Omental fat pad (tissue), 4 donors: ENCODE measurements around the gene FGFR4. TPM values are rescaled to one million over a fixed set of nuclear protein-coding genes. Genes with fewer than 3 reads are reported as not detected.

Experiments
- ATAC-seq: fragments of 150-250 bp; one replicate; pipeline ENCODE4 v1.9.1; 2016; ENCODE audit warnings: mild to moderate bottlenecking, moderate library complexity; ENCODE audit not compliant: low FRiP score
- DNase-seq: peaks from one replicate; pipeline ENCODE4 v3.0.0-alpha.2; 2019; ENCODE audit warnings: low spot score
- total RNA-seq, 4 donors: library from RNA; depleted of rRNA; stranded (reverse); fragments of >200 nt; gene quantifications; one replicate each; pipeline ENCODE4 v1.1.0, GENCODE V29; 2016
- TF ChIP-seq, protein P1 (sequence below), 3 donors: fragments of 450-650 bp; IDR thresholded peaks; one replicate each; pipeline ENCODE4 v1.5.1; 2016 to 2017; ENCODE audit warnings: antibody characterized with exemption in 3 of 3, mild to moderate bottlenecking in 3 of 3, moderate library complexity in 2 of 3

The FGFR4 gene
- 1 to 10 TPM in 3 of 4 donors, not detected in 1; 1.4 to 3.9 (median 2.7) TPM for total RNA-seq

DNA sequence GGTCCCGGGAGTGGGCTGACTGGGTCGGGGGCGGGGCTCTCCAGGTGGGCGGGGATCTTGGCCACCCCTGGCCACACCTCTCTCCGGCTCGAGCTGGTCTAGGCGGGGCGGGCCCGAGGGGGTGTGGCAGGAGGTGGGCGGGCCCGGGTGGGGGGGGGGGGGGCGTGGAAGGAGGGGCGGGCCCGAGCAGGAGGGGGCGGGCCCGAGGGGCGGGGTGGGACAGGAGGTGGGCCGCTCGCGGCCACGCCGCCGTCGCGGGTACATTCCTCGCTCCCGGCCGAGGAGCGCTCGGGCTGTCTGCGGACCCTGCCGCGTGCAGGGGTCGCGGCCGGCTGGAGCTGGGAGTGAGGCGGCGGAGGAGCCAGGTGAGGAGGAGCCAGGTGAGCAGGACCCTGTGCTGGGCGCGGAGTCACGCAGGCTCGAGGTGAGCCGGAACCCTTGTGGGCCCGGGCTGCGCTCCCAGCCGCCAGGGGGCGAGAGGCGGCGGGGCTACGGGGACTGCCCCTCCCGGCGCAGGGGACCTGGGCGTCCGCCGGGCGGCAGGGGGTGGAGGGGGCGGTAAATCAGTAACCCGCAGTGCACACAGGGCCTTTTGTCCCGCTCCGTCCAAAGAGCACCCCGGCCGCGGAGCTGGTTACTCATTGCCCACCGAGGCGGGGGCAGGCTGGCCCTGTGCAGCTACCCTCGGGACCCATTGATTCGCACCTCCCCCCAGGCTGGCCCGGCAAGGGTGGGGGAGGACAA lies at the start of gene FGFR4:
Gene FGFR4 (plus strand): TSS at position 262 of the 744 bp plus-strand sequence. CDS start 2,688 bp downstream, outside the sequence.
- DNase-seq = peak; percentile 32
- TF ChIP-seq, protein P1, sequence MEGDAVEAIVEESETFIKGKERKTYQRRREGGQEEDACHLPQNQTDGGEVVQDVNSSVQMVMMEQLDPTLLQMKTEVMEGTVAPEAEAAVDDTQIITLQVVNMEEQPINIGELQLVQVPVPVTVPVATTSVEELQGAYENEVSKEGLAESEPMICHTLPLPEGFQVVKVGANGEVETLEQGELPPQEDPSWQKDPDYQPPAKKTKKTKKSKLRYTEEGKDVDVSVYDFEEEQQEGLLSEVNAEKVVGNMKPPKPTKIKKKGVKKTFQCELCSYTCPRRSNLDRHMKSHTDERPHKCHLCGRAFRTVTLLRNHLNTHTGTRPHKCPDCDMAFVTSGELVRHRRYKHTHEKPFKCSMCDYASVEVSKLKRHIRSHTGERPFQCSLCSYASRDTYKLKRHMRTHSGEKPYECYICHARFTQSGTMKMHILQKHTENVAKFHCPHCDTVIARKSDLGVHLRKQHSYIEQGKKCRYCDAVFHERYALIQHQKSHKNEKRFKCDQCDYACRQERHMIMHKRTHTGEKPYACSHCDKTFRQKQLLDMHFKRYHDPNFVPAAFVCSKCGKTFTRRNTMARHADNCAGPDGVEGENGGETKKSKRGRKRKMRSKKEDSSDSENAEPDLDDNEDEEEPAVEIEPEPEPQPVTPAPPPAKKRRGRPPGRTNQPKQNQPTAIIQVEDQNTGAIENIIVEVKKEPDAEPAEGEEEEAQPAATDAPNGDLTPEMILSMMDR (IDR thresholded peaks at IDR 0.05) = no peak
- peak; percentile 82 for ATAC-seq

DNA sequence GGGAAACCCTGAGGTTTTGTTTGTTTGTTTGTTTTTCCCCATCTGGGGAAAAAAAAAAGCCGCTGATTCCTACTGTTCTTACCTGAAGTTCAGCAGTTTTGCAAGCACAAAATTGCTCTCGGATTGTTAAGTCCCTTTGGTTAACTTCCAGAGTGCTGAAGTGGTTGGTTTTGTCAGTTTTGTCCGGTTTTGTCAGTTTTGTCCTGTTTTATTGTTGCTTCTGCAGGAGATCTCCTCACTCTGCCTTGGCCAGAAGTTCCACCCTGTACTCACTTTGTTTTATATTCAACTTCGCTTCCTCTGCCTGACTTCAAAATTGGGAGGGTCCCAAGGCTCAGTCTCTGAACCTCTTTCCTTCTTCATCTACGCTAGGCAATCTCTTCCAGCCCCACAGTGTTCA lies 49.8 kb upstream of the FGFR4 start:
- TF ChIP-seq, protein P1 (IDR thresholded peaks at IDR 0.05) = no peak
- ATAC-seq (no peak), DNase-seq (no peak)

DNA sequence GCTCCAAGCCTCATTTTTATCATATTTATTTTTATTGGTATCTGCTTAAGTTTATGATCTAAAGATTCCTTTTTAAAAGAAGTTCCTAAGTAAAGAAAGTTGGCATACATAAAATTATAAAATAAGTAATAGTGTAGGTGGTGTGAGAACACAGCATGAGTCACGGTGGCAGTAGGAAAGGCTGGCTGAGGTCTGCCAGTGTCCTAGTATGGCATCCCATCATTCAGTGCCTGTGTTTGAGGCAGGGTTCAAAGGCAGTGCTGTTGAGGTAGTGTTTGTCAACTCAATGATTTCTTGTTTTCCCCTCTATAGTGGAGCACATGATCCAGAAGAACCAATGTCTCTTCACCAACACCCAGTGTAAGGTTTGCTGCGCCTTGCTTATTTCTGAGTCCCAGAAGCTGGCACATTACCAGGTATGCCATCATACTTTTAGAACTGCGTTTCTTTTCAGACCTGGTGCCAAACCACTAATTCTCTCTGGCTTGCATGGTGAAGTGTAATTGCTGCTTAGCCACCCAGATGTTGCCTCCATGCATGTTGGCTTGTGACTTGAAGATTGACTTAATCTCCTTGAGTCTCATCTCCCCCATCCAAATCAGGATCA lies 45.8 kb upstream of the FGFR4 start:
- TF ChIP-seq, protein P1 (IDR thresholded peaks at IDR 0.05) = no peak
- ATAC-seq (no peak), DNase-seq (no peak)

DNA sequence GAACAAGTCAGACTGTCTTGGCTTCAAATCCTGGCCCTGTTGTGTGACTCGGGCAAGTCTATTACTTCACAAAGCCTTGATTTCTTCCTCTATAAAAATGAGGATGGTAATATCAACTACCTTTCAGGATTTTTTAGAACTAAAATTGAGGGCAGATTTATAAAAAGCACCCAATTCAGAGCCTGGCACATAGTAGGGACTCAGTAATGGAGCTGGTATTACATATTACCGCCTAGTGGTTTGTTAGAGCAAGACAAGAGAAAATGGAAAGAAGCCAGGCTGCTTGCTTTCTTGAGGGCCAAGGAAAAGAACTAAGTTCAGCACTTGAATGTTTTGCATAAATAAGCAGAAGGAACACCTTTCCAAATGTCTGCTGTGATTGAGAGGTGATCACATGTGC lies 44.8 kb upstream of the FGFR4 start:
- DNase-seq (no peak), ATAC-seq (no peak)
- TF ChIP-seq, protein P1 (IDR thresholded peaks at IDR 0.05) = no peak

DNA sequence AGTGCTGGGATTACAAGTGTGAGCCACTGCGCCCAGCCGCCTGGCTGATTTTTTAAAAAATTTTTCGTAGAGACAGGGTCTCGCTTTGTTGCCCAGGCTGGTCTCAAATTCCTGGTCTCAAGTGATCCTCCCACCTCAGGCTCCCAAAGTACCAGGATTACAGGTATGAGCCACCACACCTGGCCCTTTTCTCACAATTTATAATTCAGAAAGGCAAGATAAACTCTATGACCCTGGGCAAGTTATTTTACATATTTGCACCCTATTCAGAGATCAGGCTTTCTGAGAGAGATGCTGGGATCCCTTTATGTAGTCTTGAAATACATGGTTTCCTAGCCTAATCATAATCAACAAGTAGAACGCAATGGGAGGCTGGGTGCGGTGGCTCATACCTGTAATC lies 43.6 kb upstream of the FGFR4 start:
- TF ChIP-seq, protein P1 (IDR thresholded peaks at IDR 0.05) = no peak
- ATAC-seq (no peak), DNase-seq (no peak)

DNA sequence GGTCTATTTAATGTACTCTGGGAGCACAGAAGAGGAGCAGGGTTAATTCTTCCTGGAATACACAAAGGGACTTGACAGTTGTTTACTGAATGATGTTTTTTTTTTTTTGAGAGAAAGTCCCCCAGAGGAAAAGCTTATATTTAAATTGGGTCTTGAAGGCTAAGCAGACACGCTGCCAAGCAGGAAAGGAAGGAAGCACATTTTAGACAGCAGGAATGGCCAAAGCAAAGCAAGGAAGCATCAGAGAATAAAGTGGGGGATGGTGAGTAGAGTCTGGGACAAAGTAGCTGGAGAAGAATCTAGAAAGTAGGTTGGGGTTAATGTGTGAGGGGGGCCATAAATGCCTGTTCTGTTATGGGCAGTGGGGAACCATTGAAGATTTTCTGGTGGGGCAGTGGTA lies 42.8 kb upstream of the FGFR4 start:
- TF ChIP-seq, protein P1 (IDR thresholded peaks at IDR 0.05) = no peak
- no peak for ATAC-seq
- DNase-seq = no peak

DNA sequence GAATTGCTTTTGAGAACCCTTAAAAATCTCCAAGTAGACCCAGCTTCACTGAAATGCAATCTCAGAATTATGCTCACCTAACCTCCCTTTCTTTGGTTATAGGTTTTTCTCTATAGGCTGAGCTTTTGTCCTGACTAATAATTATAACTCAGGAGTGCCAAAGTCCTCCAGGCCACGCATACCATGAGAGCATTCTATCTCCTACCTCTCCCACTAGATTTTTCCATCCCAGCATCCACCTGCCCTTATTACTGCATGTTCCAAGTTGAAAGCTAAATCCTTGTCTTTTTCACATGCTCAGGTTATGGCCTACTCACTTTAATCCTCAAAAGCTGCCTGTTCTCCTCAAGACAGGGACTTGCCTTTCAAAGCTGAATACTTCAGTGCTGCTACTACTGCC lies 42.1 kb upstream of the FGFR4 start:
- DNase-seq = no peak
- TF ChIP-seq, protein P1 (IDR thresholded peaks at IDR 0.05) = no peak
- ATAC-seq = no peak
